ENCODE data around the gene TPCN1.

- TF ChIP-seq CTCF (IDR thresholded peaks at IDR 0.05) (no peak), POLR2A (IDR thresholded peaks at IDR 0.05) (no peak)
Measured at GRCh38 chr12:113252494-113252893, 31.2 kb downstream of the TPCN1 start.

Measured in transverse colon (tissue), 3 donors.